Kidney (tissue), 14 donors: ENCODE data around the gene SARS1. TPM values are rescaled to one million over a fixed set of nuclear protein-coding genes. Genes with fewer than 3 reads are reported as not detected.

ENCODE experiments used
- DNase-seq, 5 donors: peaks; one replicate each; pipeline ENCODE4 v3.0.0-alpha.2; 2013 to 2020
- FAIRE-seq: peaks from 2 replicates; lab custom pipeline; 2012; peaks lifted over from hg19 to GRCh38; lab: Jason Lieb, UNC
- H3K27ac ChIP-seq, 2 donors: one replicate each; pipeline ENCODE4 v1.7.0; 2013; ENCODE audit warnings: low read depth in 2 of 2, low read length in 2 of 2, inconsistent platforms in 1 of 2
- H3K27me3 ChIP-seq: one replicate; pipeline ENCODE4 v1.7.1; 2013; ENCODE audit warnings: low read length, inconsistent platforms; ENCODE audit not compliant: control insufficient read depth, insufficient read depth
- H3K36me3 ChIP-seq, 3 donors: one replicate each; pipeline versions ENCODE4 v1.7.0 to v1.7.1; 2013; ENCODE audit warnings: low read length in 3 of 3, control low read depth in 1 of 3, inconsistent platforms in 1 of 3; ENCODE audit not compliant: insufficient read depth in 3 of 3, control insufficient read depth in 2 of 3
- H3K4me1 ChIP-seq, 3 donors: one replicate each; pipeline versions ENCODE4 v1.7.0 to v1.7.1; 2013; ENCODE audit warnings: low read length in 3 of 3, inconsistent platforms in 1 of 3, low read depth in 1 of 3; ENCODE audit not compliant: control insufficient read depth in 2 of 3, insufficient read depth in 2 of 3
- H3K4me3 ChIP-seq, 3 donors: one replicate each; pipeline versions ENCODE4 v1.7.0 to v1.8.1; 2013; ENCODE audit warnings: low read length in 3 of 3, control low read depth in 1 of 3, inconsistent platforms in 1 of 3
- H3K9ac ChIP-seq, 3 donors: one replicate each; pipeline versions ENCODE4 v1.7.0 to v1.7.1; 2013; ENCODE audit warnings: low read length in 3 of 3, control low read depth in 1 of 3, inconsistent platforms in 1 of 3
- H3K9me3 ChIP-seq, 3 donors: one replicate each; pipeline versions ENCODE4 v1.7.0 to v1.7.1; 2013; ENCODE audit warnings: low read length in 3 of 3, control low read depth in 1 of 3, inconsistent platforms in 1 of 3; ENCODE audit not compliant: control insufficient read depth in 2 of 3, insufficient read depth in 1 of 3
- intact Hi-C: fragments of 100-400 bp; cut with DNase I; formaldehyde crosslinking; loops from one replicate; pipeline ENCODE4 v1.11.1; 2022
- polyA plus RNA-seq: library from polyadenylated mRNA; stranded (reverse); fragments of 350-450 nt; fragmentation: Illumina TruSeq; extraction: RNeasy Lipid Tissue Mini Kit (QIAGEN cat#74804); gene quantifications from one replicate; pipeline ENCODE4 v1.2.3, GENCODE V29; 2014; ENCODE audit warnings: low read depth, low replicate concordance; ENCODE audit not compliant: insufficient read depth
- total RNA-seq: library from RNA; stranded (reverse); fragmentation: NEBNext Ultra II Directional; extraction: Animal tissue kit (Norgen Biotek cat#: 25700); gene quantifications from one replicate; pipeline ENCODE4 v1.2.1, GENCODE V29; 2021
- TF ChIP-seq, protein P1 (sequence below): IDR thresholded peaks from 3 replicates; pipeline ENCODE4 v1.5.1; 2012; ENCODE audit warnings: mild to moderate bottlenecking, moderate library complexity, borderline replicate concordance; ENCODE audit not compliant: insufficient read depth; ENCODE audit errors: extremely low read depth
- donor health status: control.
- donor health status: control.
- donor health status: control.
- donor health status: control.
- donor health status: control.
- donor health status: DM: yes; HTN: yes; CAD: no.
- donor health status: Normal renal cell carcinoma (clear cell type).

The SARS1 gene
- total and polyA plus RNA-seq, 2 donors from 2014 or later, result 114 to 181 TPM

DNA sequence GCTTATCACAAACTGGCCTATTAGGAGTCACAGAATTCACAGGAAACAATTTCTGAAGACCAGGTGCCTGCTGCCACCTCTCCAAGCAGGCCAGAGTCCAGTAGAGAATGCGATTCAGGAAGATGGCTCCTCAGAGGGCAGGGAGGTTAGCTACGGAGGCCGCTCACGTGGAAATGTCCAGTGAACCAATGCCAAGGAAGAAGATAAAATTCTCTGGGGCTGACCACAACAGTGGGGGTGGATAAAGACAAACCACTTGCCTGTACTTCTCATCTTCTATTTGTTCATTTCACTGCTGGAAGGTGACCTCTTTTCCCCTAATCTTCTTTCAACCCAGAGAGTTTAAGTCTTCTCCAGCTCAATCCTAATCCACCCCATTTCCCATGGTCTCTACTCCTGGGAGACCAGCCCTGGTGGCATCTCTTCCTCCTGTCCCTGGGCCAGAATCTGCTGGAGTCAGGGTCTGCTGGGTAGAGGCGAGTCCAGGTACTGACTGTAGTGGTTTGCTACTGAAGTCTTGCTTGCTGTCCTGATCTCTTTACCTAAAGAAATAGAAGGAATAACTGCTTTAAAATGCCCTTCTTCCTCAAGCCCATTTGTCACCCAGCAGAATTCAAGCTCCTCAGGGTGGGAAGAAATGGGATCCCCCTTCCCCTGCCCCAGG lies 66.0 kb downstream of the SARS1 start:
- FAIRE-seq, result no peak
- intact Hi-C loops, result loop anchor here (10.0 kb wide), 1 partner anchor 125 kb away; no protein-coding TSS in a partner anchor
- peaks cover 4 to 24% (median 18%) of the 10 kb centered on the region in 3 donors for H3K4me1 ChIP-seq

DNA sequence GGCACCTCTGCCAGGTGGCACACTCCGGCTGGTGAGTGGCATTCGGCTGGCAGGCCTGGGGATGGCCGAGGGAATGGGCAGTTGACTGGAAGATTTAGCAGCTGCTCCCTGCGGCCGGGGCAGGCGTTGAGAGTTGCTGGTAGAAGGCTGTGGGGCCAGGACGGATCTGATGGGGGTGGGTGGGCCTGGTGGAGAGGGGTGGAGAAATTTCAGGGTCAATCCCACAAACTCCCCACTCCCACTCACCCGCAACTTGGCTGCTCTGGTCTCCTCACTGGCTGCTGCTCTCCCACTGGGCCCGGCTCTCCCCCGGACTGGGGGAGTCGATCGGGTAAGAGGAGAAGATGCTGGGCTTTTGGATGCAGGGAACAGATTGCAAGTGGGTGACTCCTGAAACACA lies 67.1 kb downstream of the SARS1 start:
- H3K27me3 ChIP-seq, result no peaks in the 10 kb centered on the region
- H3K4me1 ChIP-seq, result peaks cover 4 to 20% (median 15%) of the 10 kb centered on the region in 3 donors
- no peak overlapping the region for H3K27ac ChIP-seq
- no peaks in the 10 kb centered on the region for H3K9me3 ChIP-seq
- FAIRE-seq (no peak), DNase-seq (peak in 2 of 5 donors; percentile 29 to 50)
- no peaks in the 10 kb centered on the region for H3K36me3 ChIP-seq
- TF ChIP-seq, protein P1, sequence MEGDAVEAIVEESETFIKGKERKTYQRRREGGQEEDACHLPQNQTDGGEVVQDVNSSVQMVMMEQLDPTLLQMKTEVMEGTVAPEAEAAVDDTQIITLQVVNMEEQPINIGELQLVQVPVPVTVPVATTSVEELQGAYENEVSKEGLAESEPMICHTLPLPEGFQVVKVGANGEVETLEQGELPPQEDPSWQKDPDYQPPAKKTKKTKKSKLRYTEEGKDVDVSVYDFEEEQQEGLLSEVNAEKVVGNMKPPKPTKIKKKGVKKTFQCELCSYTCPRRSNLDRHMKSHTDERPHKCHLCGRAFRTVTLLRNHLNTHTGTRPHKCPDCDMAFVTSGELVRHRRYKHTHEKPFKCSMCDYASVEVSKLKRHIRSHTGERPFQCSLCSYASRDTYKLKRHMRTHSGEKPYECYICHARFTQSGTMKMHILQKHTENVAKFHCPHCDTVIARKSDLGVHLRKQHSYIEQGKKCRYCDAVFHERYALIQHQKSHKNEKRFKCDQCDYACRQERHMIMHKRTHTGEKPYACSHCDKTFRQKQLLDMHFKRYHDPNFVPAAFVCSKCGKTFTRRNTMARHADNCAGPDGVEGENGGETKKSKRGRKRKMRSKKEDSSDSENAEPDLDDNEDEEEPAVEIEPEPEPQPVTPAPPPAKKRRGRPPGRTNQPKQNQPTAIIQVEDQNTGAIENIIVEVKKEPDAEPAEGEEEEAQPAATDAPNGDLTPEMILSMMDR, result no peak
- H3K9ac ChIP-seq, result no peak overlapping the region
- intact Hi-C loops, result no loop called here
- no peak overlapping the region for H3K4me3 ChIP-seq

More for the DNA sequence above, 66.0 kb downstream of the SARS1 start:
- Histone ChIP-seq H3K36me3 (no peaks in the 10 kb centered on the region), H3K9me3 (no peaks in the 10 kb centered on the region), H3K27me3 (no peaks in the 10 kb centered on the region), H3K9ac (no peak overlapping the region), H3K27ac (no peak overlapping the region), H3K4me3 (no peak overlapping the region)
- TF ChIP-seq, protein P1, result no peak
- no peak for DNase-seq

DNA sequence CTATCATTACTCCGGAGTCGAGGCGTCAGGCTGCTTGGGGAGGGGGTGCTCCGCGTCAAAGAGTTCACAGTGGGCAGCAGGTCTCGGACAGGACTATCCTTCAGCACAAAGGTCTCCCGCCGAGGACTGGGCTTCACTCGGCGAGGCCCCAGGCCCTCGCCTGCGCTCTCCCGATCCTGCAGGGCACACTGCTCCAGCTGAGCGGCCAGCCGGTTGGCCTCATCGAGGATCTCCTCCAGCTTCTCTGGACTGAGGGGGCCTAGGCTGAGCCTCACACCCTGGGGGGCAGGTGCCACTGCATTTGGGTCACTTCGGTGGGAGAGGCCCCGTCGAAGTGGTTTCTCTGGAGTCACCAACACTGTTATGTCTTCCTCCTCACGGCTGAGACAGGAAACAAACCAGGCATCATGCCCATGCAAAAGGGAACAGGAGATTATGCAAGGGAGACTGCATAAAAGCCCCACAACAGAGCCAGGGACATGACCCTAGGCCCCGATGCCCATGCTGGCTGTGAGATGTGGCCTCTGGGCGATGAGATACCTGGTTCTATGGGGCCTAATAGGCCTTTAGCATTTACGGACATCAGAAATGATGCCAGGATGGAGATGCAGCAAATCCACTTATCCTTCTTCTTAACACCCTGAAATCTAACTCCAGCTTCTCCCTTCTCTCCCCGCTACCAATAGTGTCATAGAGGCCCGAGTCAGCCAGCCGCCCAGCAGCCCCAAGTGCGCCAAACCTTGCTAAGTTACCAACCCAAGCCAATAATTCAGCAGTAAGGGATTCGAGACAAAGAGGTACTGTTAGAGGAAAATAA lies 68.2 kb downstream of the SARS1 start:
- intact Hi-C loops, result no loop called here
- H3K27me3 ChIP-seq, result no peaks in the 10 kb centered on the region
- H3K27ac ChIP-seq, result no peak overlapping the region
- peak overlapping the region in 2 of 3 donors; percentile 61 to 91 for H3K9ac ChIP-seq
- peak overlapping the region in 2 of 3 donors; percentile 89 for H3K4me3 ChIP-seq
- peaks cover 4 to 17% (median 15%) of the 10 kb centered on the region in 3 donors for H3K4me1 ChIP-seq
- TF ChIP-seq, protein P1, result no peak
- FAIRE-seq (no peak), DNase-seq (peak in 1 of 5 donors; percentile 41)
- H3K9me3 ChIP-seq, result no peaks in the 10 kb centered on the region
- no peaks in the 10 kb centered on the region for H3K36me3 ChIP-seq
